ENCODE measurements around the gene IRF5.
"Not testable (repeated sequence)": the region's sequence is repeated elsewhere in the genome, so short reads cannot be mapped to it uniquely, and the experiment has no call there.

DNA sequence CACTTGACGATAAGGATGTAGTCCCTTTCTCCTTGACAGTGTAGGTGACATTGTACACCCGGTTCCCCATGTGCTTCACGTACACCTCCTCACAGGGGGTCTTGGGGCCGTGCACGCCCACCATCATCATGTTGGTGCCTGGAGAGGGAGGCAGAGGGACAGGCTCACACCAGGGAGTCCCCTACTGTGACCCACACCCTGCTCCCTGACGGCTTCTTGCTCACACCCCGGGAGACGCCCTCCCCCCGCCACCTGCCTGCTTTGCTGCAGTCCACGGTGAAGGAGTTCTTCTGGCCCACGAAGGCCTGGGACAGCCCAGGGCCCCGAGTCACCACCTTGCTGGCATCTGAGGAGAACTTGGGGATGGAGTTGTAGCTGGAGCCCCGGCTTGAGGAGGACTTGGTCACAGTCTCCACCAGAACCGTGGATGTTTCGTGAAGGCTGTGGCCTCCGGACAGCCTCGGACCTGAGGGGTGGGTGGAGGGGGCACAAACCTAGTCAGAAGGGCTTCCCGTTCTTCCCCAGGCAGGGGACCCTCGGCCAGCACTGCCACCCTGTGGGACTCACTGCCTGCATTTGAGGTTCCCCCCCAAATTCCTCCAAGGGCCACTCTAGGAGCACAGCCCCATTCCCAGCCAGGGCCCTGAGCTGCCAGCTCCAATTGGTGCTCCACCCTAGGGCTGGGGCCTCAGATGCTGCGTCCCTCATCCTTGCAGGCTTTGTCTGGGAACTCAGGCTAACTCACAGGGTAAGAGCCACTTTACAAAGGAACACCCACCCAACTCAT lies 24.8 kb upstream of the IRF5 start:
- TF ChIP-seq ZNF274 (IDR thresholded peaks at IDR 0.05; ENCODE audit: low read depth, low read length); YY1 (IDR thresholded peaks at IDR 0.05; ENCODE audit: insufficient read depth, insufficient read length); SUZ12 (IDR thresholded peaks at IDR 0.05; ENCODE audit: extremely low read depth, insufficient read depth, insufficient read length): not testable (repeated sequence)

Measured in NT2/D1 (cell line).